HepG2 (cell line): ENCODE measurements around the gene BEST2. TPM values are rescaled to one million over a fixed set of nuclear protein-coding genes. Genes with fewer than 3 reads are reported as not detected.

ENCODE experiments used
- BCLAF1 ChIP-seq: fragments of 450-650 bp; IDR thresholded peaks from 2 replicates; pipeline ENCODE4 v1.6.1; 2017; ENCODE audit warnings: mild to moderate bottlenecking
- CREBL2 ChIP-seq: sonication (generic); formaldehyde crosslinking; IDR thresholded peaks from 2 replicates; pipeline ENCODE4 v1.8.1; 2023; ENCODE audit warnings: missing genetic modification reagents, mild to moderate bottlenecking, borderline replicate concordance
- HDAC2 ChIP-seq: sonication (generic); formaldehyde crosslinking; IDR thresholded peaks from 2 replicates; pipeline ENCODE4 v1.4.0; 2020; ENCODE audit warnings: missing genetic modification reagents
- HOXD1 ChIP-seq: sonication (generic); formaldehyde crosslinking; IDR thresholded peaks from 2 replicates; pipeline ENCODE4 v1.5.0; 2020; ENCODE audit warnings: missing genetic modification reagents
- KLF11 ChIP-seq: IDR thresholded peaks from 2 replicates; pipeline ENCODE4 v1.6.1; 2016; ENCODE audit warnings: missing compliant biosample characterization
- NCOA2 ChIP-seq: sonication (generic); formaldehyde crosslinking; IDR thresholded peaks from 2 replicates; pipeline ENCODE4 v1.8.0; 2022; ENCODE audit warnings: inconsistent platforms
- PCBP1 ChIP-seq: fragments of 200-400 bp; formaldehyde crosslinking; IDR thresholded peaks from 2 replicates; pipeline ENCODE4 v1.6.1; 2017; ENCODE audit warnings: mild to moderate bottlenecking, low read depth, low read length, borderline replicate concordance
- PHF8 ChIP-seq: sonication (generic); formaldehyde crosslinking; IDR thresholded peaks from 2 replicates; pipeline ENCODE4 v1.5.0; 2020; ENCODE audit warnings: missing genetic modification reagents
- SALL2 ChIP-seq: sonication (generic); formaldehyde crosslinking; IDR thresholded peaks from 2 replicates; pipeline ENCODE4 v1.8.1; 2023; ENCODE audit warnings: mild to moderate bottlenecking, missing genetic modification reagents, inconsistent platforms
- ZBTB38 ChIP-seq: sonication (generic); formaldehyde crosslinking; IDR thresholded peaks from 2 replicates; pipeline ENCODE4 v1.5.1; 2020; ENCODE audit warnings: mild to moderate bottlenecking, missing genetic modification reagents
- ZNF550 ChIP-seq: sonication (generic); formaldehyde crosslinking; IDR thresholded peaks from 2 replicates; pipeline ENCODE4 v1.4.0; 2020; ENCODE audit warnings: mild to moderate bottlenecking, missing genetic modification reagents, borderline replicate concordance
- ZNF556 ChIP-seq: sonication (generic); formaldehyde crosslinking; IDR thresholded peaks from 2 replicates; pipeline ENCODE4 v1.4.0; 2020; ENCODE audit warnings: mild to moderate bottlenecking, missing genetic modification reagents, borderline replicate concordance
- ZNF563 ChIP-seq: sonication (generic); formaldehyde crosslinking; IDR thresholded peaks from 2 replicates; pipeline ENCODE4 v1.8.0; 2022; ENCODE audit warnings: mild to moderate bottlenecking, moderate library complexity, missing genetic modification reagents
- ZNF567 ChIP-seq: sonication (generic); formaldehyde crosslinking; IDR thresholded peaks from 2 replicates; pipeline ENCODE4 v1.8.1; 2023; ENCODE audit warnings: mild to moderate bottlenecking, missing genetic modification reagents, borderline replicate concordance
- ZNF816 ChIP-seq: sonication (generic); formaldehyde crosslinking; IDR thresholded peaks from 2 replicates; pipeline ENCODE4 v1.8.0; 2022; ENCODE audit warnings: missing genetic modification reagents, mild to moderate bottlenecking, borderline replicate concordance
- polyA plus RNA-seq, 8 experiments: library from polyadenylated mRNA; depleted of rRNA in 3 of 8; stranded (reverse) in 7 of 8; unstranded in 1 of 8; fragments of >200 nt; fragmentation: Illumina TruSeq in 4 of 8; extraction: Trizol in 4 of 8; gene quantifications; 2 replicates each; pipeline versions ENCODE4 v1.2.1 to v1.2.3, GENCODE V29; 2011 to 2016; ENCODE audit warnings: low read depth in 4 of 8, missing spikeins in 1 of 8, mixed read lengths in 1 of 8; ENCODE audit not compliant: insufficient read depth in 1 of 8
- total RNA-seq, 5 experiments: library from RNA; depleted of rRNA; stranded (reverse); fragments of >200 nt; fragmentation: Illumina TruSeq; extraction: Trizol; gene quantifications; 2 replicates each; pipeline ENCODE4 v1.2.3, GENCODE V29; 2016; ENCODE audit warnings: low read depth in 1 of 5
- TF ChIP-seq, protein P1 (sequence below): sonication (generic); formaldehyde crosslinking; IDR thresholded peaks from 2 replicates; pipeline ENCODE4 v1.8.0; 2022; ENCODE audit warnings: mild to moderate bottlenecking, missing genetic modification reagents

BEST2 gene
- total and polyA plus RNA-seq, 2 of the 13 experiments (the other 11 are each of a cell fraction or from before 2014, with no cell fraction given): not detected

GRCh38 chr19:12791345-12792050, 39.9 kb downstream of the BEST2 start, which contains the start of gene JUNB (continued):
- TF ChIP-seq BCLAF1 (no peak), ZBTB38 (CRISPR knock-in tag) (peak; percentile 76), ZNF567 (CRISPR knock-in tag) (peak; percentile 23; the same call in 1 of the 2 replicates), ZNF816 (CRISPR knock-in tag) (no peak; the same call in 1 of the 2 replicates), ZNF556 (CRISPR knock-in tag) (peak; percentile 10; the same call in 1 of the 2 replicates), NCOA2 (peak; percentile 85), ZNF563 (CRISPR knock-in tag) (peak; percentile 57; the same call in 1 of the 2 replicates), PCBP1 (0 out of 2 replicates have a peak, but pooled peaks have one; percentile 80), CREBL2 (no peak), ZNF550 (CRISPR knock-in tag) (no peak; the same call in 1 of the 2 replicates), HDAC2 (CRISPR knock-in tag) (peak; percentile 84), SALL2 (CRISPR knock-in tag) (peak; percentile 48; the same call in 1 of the 2 replicates), KLF11 (CRISPR knock-in tag) (no peak), PHF8 (CRISPR knock-in tag) (peak; percentile 70), HOXD1 (CRISPR knock-in tag) (peak; percentile 74; the same call in 1 of the 2 replicates)
- TF ChIP-seq, protein P1, sequence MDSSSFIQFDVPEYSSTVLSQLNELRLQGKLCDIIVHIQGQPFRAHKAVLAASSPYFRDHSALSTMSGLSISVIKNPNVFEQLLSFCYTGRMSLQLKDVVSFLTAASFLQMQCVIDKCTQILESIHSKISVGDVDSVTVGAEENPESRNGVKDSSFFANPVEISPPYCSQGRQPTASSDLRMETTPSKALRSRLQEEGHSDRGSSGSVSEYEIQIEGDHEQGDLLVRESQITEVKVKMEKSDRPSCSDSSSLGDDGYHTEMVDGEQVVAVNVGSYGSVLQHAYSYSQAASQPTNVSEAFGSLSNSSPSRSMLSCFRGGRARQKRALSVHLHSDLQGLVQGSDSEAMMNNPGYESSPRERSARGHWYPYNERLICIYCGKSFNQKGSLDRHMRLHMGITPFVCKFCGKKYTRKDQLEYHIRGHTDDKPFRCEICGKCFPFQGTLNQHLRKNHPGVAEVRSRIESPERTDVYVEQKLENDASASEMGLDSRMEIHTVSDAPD (CRISPR knock-in tag): no peak
